ENCODE data around the gene GVQW3. TPM values are rescaled to one million over a fixed set of nuclear protein-coding genes. Genes with fewer than 3 reads are reported as not detected.

GVQW3 gene
- total RNA-seq, 1 experiment from 2014 or later: 1.2 TPM

DNA sequence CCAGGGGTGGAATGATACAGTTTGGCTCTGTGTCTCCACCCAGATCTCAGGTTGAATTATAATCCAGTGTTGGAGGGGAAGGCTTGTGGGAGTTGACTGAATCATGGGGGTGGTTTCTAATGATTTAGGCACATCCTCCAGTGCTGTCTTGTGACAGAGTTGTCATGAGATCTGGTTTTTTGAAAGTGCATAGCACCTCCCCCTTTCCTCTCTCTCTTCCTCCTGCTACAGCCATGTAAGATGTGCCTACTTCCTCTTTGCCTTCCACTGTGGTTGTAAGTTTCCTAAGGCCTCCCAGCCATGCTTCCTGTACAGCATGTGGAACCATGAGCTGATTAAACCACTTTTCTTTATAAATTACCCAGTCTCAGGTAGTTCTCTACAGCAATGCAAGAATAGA lies 45.3 kb upstream of the GVQW3 start:
- DNase-seq: no peak
- Histone ChIP-seq H3K27me3 (ENCODE audit: low read length) (no peaks in the 10 kb centered on the region), H4K20me1 (ENCODE audit: low read length) (no peaks in the 10 kb centered on the region), H3K9ac (ENCODE audit: low read length) (no peak overlapping the region), H3K36me3 (ENCODE audit: low read depth, low read length) (no peaks in the 10 kb centered on the region), H3K4me3 (ENCODE audit: low read length) (no peak overlapping the region), H3K79me2 (ENCODE audit: low read length) (no peaks in the 10 kb centered on the region), H3K4me1 (ENCODE audit: insufficient read depth, low read length) (no peaks in the 10 kb centered on the region), H3K9me2 (replicated peaks; ENCODE audit: low read length) (no peaks in the 10 kb centered on the region), H3K4me2 (ENCODE audit: low read length) (no peak overlapping the region), H2AFZ (ENCODE audit: low read length) (no peak overlapping the region), H3K9me3 (ENCODE audit: low read length) (peaks cover 17% of the 10 kb centered on the region), H3F3A (ENCODE audit: low read length, unreplicated experiment) (no peaks in the 10 kb centered on the region), H3K27ac (ENCODE audit: low read length) (no peak overlapping the region)
- ATAC-seq: no peak
- CTCF ChIA-PET: no interaction called here
- intact Hi-C loops (cut with micrococcal nuclease): no loop called here
- TF ChIP-seq EZH2 (IDR thresholded peaks at IDR 0.05; ENCODE audit: low read length, unreplicated experiment): no peak
- TF ChIP-seq EZH2phosphoT487 (IDR thresholded peaks at IDR 0.05; ENCODE audit: borderline replicate concordance, low read length): no peak
- no peak for TF ChIP-seq CTCF (conservative IDR thresholded peaks at IDR 0.05; ENCODE audit: low read depth, low read length)
- no TSS peak for BruUV-seq (replicated peaks)
- POLR2A ChIA-PET (ENCODE audit: unreplicated experiment): no interaction called here

DNA sequence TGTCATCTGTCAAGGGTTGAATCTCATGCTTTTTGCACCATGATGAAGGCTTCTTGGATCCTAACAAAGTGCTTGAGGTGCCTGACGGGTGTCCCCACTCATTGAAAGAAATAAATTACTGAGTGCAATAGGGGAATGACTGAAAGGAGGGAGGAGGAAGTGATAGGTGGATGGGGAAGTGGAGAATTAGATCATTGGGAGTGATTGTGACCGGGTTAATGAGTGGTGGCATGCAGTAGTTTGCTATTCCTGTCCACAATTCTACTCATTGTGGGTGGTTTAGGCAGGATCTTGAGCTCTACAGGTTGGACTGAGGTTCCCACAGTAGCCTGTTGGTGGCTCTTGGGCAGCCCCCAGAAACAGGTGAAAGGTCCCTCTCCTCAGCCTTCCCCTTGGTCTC lies 44.5 kb upstream of the GVQW3 start:
- POLR2A ChIA-PET (ENCODE audit: unreplicated experiment): no interaction called here
- H3K4me1 ChIP-seq (ENCODE audit: insufficient read depth, low read length): no peaks in the 10 kb centered on the region

DNA sequence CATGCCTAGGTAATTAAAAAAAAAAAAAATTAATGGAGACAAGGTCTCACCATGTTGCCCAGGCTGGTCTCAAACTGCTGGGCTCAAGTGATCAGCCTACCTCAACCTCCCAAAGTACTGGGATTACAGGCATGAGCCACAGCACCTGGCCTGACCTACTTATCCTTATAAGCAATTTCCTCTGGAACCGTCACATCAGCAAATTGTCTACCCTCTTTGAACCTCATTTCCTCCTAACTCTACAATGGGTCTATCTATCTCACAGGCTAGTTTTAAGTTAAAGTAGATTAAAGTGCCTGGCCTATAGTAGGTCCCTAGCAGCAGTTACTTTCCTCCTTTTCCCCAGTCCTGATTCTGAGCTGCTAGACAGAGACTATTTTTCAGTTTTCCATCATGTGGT lies 43.7 kb upstream of the GVQW3 start:
- BruUV-seq (replicated peaks): no TSS peak
- no peaks in the 10 kb centered on the region for H4K20me1 ChIP-seq (ENCODE audit: low read length)
- DNase-seq (no peak), ATAC-seq (no peak)
- H3K4me3 ChIP-seq (ENCODE audit: low read length): no peak overlapping the region
- H3K79me2 ChIP-seq (ENCODE audit: low read length): no peaks in the 10 kb centered on the region
- intact Hi-C loops (cut with micrococcal nuclease): no loop called here
- H3K9ac ChIP-seq (ENCODE audit: low read length): no peak overlapping the region
- no peak overlapping the region for H3K27ac ChIP-seq (ENCODE audit: low read length)
- peaks cover 17% of the 10 kb centered on the region for H3K9me3 ChIP-seq (ENCODE audit: low read length)
- H3K4me1 ChIP-seq (ENCODE audit: insufficient read depth, low read length): no peaks in the 10 kb centered on the region
- TF ChIP-seq CTCF (conservative IDR thresholded peaks at IDR 0.05; ENCODE audit: low read depth, low read length): no peak
- no peak for TF ChIP-seq EZH2 (IDR thresholded peaks at IDR 0.05; ENCODE audit: low read length, unreplicated experiment)
- no peak for TF ChIP-seq EZH2phosphoT487 (IDR thresholded peaks at IDR 0.05; ENCODE audit: borderline replicate concordance, low read length)
- POLR2A ChIA-PET (ENCODE audit: unreplicated experiment): no interaction called here
- H3K4me2 ChIP-seq (ENCODE audit: low read length): no peak overlapping the region
- H3K27me3 ChIP-seq (ENCODE audit: low read length): no peaks in the 10 kb centered on the region
- H3F3A ChIP-seq (ENCODE audit: low read length, unreplicated experiment): no peaks in the 10 kb centered on the region
- no peak overlapping the region for H2AFZ ChIP-seq (ENCODE audit: low read length)
- CTCF ChIA-PET: no interaction called here
- no peaks in the 10 kb centered on the region for H3K9me2 ChIP-seq (replicated peaks; ENCODE audit: low read length)
- H3K36me3 ChIP-seq (ENCODE audit: low read depth, low read length): no peaks in the 10 kb centered on the region

More for the DNA sequence above, 44.5 kb upstream of the GVQW3 start:
- H3K9me3 ChIP-seq (ENCODE audit: low read length): peaks cover 17% of the 10 kb centered on the region
- no peak overlapping the region for H2AFZ ChIP-seq (ENCODE audit: low read length)
- TF ChIP-seq EZH2phosphoT487 (IDR thresholded peaks at IDR 0.05; ENCODE audit: borderline replicate concordance, low read length) (no peak), CTCF (conservative IDR thresholded peaks at IDR 0.05; ENCODE audit: low read depth, low read length) (no peak), EZH2 (IDR thresholded peaks at IDR 0.05; ENCODE audit: low read length, unreplicated experiment) (no peak)
- no peak overlapping the region for H3K27ac ChIP-seq (ENCODE audit: low read length)
- no peaks in the 10 kb centered on the region for H3K9me2 ChIP-seq (replicated peaks; ENCODE audit: low read length)
- no peaks in the 10 kb centered on the region for H3K27me3 ChIP-seq (ENCODE audit: low read length)
- intact Hi-C loops (cut with micrococcal nuclease): no loop called here
- H3K4me2 ChIP-seq (ENCODE audit: low read length): no peak overlapping the region
- no peak for DNase-seq
- H3F3A ChIP-seq (ENCODE audit: low read length, unreplicated experiment): no peaks in the 10 kb centered on the region
- CTCF ChIA-PET: no interaction called here
- ATAC-seq: no peak
- BruUV-seq (replicated peaks): no TSS peak
- H3K79me2 ChIP-seq (ENCODE audit: low read length): no peaks in the 10 kb centered on the region
- no peak overlapping the region for H3K4me3 ChIP-seq (ENCODE audit: low read length)
- H3K36me3 ChIP-seq (ENCODE audit: low read depth, low read length): no peaks in the 10 kb centered on the region
- H3K9ac ChIP-seq (ENCODE audit: low read length): no peak overlapping the region
- H4K20me1 ChIP-seq (ENCODE audit: low read length): no peaks in the 10 kb centered on the region
